GM19467 (cell line): ENCODE results near the gene PWP1.

ENCODE experiments used
- ATAC-seq: cut with Tn5 transposase; IDR thresholded peaks from one replicate; pipeline ENCODE4 v1.9.1; 2021; ENCODE audit warnings: mild to moderate bottlenecking, moderate library complexity; ENCODE audit not compliant: unreplicated experiment

Gene PWP1

DNA sequence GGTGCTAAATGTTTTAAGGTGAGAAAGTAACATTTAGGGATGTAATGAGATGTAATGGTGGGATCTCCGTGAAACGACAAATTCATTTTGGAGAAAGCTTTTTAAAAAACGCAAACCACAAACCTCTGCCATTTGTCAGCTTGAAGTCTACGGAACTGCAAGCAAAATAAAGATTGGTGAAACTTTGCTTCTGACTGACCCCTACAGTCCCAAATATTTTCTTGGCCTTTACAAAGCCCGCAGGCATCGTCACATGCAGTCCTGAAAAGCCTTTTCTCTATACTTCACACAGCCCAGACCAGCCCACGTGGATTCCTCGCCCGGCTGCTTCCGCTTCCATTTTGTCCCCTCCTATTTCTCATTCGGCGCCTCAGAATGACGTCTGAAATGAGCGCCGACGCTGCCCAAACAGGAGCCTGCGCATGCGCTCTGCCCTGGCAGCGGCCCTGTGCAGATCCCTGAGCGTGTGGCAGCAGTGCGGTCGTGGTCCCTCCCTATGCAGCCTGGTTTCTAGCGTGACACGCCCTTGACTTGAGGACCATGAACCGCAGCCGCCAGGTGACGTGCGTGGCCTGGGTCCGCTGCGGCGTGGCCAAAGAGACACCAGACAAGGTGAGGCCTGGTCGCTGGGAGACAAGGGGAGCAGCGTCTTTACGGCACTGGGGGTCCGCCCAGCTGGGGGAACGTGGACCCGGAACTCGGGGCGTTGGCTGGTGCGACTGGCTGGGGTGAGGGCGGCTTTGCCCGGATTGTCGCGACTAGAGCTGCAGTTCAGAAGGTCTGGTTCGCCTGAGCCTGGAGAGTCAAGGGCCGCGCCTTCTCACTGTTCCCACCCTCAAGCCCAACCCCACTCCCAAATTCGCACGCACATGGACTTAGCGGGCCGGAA lies at the start of gene PWP1:
Gene PWP1 (plus strand): TSS at position 440 of the 889 bp plus-strand sequence. CDS start 101 bp downstream, at position 541.
- peak; percentile 77 for ATAC-seq

DNA sequence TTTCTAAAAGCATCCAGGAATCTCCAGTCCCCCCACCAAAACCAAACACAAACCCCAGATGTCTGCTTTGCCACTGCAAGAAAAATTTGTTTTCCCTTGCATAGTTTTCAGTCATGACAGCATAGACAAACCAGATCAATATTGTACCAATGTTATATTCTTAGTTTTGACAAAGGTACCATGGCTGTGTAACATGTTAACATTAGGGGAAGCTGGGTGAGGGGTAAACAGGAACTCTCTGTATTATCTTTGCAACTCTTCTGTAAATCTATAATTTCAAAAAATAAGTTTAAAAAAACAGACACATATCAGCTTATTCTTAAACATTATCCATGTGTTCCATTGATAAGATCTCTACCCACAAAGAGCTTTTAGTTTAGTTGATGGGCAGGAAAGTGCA lies 44.4 kb upstream of the PWP1 start:
- ATAC-seq, result no peak

DNA sequence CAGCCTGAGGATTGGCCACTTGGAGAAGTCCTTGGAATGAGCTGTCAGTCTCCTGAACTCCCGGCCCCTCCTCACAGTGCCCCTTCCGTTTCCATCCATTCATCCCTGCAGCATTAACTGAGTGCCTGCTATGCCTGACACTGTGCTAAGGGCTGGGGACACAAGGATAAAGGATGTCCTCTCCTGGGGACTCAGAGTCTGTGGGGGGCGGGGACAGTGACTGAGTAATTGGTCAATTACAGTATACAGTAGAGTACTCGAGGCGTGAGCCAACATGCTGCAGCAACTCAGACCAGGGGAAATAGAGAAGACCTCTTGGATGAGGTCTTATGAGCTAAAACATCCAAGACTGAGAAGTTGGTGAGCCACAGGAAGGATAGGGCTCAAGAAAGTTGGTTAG lies 43.4 kb upstream of the PWP1 start:
- ATAC-seq, result no peak

GRCh38 chr12:107645630-107646333 lies 39.8 kb upstream of the PWP1 start:
- ATAC-seq, result no peak

- ATAC-seq, result no peak
These were observed 39.2 kb upstream of the PWP1 start for GRCh38 chr12:107646436-107646835.

GRCh38 chr12:107649661-107650061 lies 35.9 kb upstream of the PWP1 start:
- ATAC-seq, result no peak

DNA sequence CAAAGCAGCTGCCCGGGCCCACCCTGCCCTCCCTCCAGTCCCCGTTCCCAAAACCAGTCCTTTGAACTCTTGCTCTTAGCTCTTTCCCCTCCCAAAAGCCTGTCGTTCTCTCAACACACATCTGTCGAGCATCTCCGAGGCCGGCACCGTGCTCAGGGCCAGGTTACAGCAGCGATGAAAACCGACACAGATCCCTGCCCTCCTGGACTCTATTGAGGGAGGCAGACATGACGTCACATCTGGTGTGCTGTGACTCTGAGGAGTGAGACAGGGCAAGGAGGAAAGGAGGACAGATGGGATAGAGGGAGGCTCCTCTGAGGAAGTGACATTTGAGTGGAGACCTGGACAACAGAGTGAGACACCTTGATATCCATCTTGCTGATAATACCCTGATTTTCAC lies 34.6 kb upstream of the PWP1 start:
- ATAC-seq, result no peak

GRCh38 chr12:107651571-107652449 lies 33.8 kb upstream of the PWP1 start:
- no peak for ATAC-seq

DNA sequence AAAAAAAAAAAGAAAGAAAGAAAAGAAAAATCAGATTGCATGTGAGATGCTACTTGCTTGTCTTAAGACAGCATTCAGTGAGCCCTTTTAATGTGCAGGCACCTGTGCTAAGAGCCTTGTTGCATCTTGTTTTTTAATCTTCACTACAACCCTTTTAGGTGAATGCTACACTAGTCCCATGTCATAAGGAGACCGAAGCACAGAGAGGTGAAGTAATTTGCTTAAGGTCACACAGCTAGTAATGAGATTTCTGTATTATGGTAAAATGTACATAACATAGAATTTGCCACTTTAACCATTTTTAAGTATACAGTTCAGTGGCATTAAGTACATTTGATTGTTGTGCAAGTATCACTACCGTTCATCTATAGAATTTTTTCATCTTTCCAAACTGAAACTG lies 32.1 kb upstream of the PWP1 start:
- ATAC-seq, result no peak

GRCh38 chr12:107654873-107655272 lies 30.7 kb upstream of the PWP1 start:
- ATAC-seq, result no peak

DNA sequence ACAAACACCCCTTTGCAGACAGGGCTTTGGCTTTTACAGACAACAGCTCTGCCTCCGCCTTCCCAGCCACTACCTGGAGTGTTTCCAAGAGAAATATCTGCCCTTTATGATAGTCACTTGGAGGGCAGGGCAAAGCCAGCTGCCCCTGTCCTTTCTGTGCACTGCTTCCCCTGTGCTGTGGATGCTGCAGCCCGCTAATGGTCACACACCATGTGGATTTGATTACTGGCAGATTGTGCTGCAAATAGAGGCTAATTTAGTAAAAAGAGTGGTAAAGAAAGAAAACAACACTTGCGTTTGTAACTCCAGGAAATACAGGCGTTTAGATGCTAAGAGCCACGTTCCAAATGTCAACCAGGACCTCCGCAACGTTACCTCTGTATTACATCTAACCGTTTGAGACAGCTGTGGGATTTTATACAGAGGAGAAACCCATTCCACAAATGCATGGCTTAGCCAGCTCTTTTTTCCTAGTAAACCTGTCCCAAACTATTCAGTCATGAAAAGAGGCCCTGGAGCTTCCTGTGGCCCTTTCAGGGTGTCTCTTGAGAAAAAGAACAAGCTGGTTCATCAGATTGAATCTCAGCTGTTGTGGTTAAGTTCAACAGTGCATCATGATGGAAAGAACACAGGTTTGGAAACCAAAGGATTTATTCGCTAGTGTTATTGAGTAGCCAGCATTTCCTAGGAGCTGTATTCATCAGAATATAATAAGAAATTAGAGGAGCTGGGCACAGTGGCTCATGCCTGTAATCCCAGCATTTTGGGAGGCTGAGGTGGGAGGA lies 30.1 kb upstream of the PWP1 start:
- no peak for ATAC-seq

DNA sequence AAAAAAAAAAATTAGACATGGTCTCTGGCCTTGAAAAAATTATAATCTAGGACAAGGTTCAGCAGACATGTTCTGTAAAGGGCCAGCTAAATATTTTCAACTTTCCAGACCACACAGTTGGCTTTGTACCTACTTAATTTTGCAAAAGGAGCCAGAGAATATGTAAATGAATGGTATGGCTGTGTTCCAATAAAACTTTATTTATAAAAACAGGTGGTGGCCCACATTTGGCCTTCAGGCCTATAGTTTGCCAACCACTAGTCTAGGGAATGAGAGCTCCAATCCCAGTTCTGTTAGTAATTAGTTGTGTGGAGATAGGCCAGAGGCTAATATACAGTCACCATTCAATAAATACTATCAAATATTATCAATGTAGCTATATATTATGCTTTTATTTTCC lies 29.3 kb upstream of the PWP1 start:
- ATAC-seq, result no peak

DNA sequence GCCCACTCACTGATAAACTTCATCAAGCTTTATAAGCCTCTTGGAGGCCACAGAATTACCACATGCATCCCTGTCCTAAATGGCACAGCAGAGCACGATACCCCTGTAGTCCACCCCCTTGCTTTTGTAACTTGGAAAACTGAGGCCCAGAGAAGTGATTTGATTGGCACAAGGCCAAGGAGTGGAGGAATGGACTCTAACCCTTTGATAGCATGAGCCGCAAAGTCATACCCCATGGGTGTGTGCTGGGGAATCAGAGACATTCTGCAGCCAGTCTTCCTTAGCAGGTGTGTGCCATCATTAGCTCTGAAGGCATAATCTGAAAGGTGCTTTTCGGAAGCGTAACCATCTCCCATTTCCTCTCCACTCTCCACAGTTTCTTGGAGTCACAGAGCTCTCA lies 28.5 kb upstream of the PWP1 start:
- no peak for ATAC-seq

DNA sequence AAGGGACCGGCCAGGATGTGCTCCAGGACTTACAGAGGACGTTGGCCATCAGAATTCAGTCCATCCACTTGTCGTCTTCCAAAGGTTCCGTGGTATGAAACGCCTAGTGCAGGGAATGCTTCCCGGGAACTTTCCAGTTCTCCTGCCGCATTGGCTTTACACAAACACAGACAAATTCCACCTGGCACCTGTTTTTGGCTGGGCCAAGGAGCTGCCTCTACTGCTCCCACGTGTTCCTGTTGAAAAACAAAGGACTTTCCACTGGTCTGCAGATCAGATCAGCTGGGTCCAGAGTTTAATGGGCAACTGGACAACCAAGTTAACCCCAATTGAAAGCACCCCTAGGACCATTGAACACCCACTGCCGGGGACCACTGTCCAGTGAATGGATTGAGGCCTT lies 28.0 kb upstream of the PWP1 start:
- no peak for ATAC-seq

DNA sequence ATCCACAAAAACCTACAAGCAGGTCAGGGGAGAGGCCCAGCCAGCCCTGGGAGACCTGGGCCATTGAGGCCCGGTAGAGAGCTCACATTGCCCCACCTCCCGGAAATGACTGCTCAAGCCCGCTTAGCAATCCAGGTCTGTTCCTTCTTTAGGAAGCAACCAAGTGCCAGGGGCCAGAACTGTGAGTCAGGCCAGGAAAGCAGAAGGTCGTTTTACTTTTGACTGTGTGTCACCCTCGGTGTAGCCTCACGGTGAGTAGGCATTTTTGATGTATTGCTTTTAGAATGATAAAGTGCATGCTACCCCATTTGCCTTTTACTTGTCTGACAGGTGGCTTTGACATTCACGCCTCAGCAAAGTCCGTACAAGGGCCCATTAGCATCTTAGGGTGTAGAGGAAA lies 25.4 kb upstream of the PWP1 start:
- ATAC-seq, result no peak

DNA sequence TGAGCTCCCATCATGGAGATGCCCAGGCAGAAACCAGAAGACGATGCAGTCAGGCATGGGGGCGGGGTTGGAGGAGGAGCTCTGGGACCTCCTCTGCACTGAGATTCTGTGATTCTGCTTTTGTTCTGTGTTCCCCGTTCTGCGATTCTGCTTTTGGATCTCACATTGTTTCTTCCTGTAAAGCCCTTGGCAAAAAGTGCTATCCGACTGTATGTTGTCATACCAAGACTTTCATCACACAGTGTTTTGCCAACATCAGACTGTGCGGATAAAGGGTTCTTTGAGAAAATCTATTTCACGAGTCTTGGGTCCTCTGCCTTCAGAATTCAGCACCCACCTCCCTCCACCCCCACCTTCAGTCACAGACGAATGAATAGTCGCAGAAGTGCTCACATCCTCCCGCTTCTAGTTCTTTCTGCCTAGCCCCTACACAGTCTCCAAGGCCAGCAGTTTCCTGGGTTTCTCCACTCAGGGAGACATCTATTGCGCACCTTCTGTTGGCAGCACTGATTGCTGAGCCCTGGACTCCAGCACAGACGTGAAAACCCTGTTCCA lies 24.7 kb upstream of the PWP1 start:
- no peak for ATAC-seq

DNA sequence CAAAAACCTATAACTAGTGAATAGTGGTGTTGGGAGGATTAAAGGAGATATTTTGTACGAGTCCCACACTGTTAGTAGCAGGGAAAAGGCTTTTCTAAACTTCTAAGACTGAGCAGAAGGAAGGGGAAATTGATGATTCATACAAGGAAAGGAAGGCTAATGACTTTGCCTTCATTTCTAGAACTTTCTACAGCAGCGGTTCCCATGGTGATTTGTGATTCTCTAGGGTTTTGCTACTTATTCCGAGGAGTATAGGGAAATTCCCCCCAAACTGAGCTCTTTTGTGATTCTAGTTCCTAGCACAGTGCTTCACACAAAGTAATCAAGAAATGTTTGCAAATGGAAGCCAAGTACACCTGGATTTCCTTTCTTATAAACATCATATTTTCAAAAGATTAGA lies 23.8 kb upstream of the PWP1 start:
- no peak for ATAC-seq

- ATAC-seq, result no peak
These were observed 23.1 kb upstream of the PWP1 start for GRCh38 chr12:107662484-107662883.

DNA sequence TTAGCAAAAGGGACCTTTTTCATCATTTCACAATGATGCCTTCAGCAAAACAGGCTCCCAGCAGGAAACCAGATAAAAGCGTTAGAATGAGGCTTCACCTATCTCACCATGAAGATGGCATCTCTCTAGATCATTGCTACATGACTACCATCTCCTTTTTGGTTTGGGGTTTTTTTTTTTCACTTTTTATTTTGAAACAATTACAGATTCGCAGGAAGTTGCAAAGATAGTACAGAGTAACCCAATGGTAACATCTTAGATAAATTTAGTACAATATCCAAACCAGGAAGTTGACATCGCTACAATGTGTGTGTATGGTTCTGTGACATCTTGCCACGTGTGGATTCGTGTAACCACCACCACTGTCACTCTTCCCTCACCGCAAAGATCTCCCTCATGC lies 22.3 kb upstream of the PWP1 start:
- no peak for ATAC-seq

DNA sequence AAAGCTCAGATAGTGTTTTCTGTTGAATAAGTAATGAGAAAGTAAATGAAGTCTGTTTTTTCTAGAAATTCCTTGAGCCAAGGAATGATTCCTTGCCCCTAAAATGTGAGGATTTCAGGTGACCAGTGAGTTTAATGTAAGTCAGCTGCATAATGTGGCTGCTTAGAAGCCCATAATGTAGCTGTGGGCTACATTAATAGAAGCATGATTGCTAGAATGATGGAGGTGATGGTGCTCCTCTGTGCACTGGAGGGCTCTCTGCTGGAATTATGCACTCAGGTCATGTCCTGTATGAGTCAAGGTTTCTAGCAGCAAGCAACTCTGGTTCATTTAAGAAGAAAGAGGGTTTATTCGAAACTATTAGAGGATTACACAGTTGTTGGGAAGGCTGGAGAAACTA lies 19.6 kb upstream of the PWP1 start:
- ATAC-seq, result no peak
